Stimulated activated naive CD8-positive, alpha-beta T cell treated with anti-CD3 and anti-CD28 coated beads, Interleukin-15, amount 100 ng/mL, for 72 hours (primary cell): ENCODE measurements around the gene ARAP1.

Source experiments
- ATAC-seq: fragments of 150-1000 bp; cut with Tn5 transposase; 2 replicates; pipeline ENCODE4 v1.10.0; 2021; ENCODE audit warnings: mild to moderate bottlenecking, moderate library complexity
- DNase-seq, 2 donors: peaks; one replicate each; pipeline ENCODE4 v3.0.0; 2021 to 2022
- H3K27ac Mint-ChIP-seq, 2 donors: one replicate each; pipeline ENCODE4 v1.8.0; 2022; ENCODE audit warnings: mild to moderate bottlenecking in 2 of 2, mixed read lengths in 2 of 2, moderate library complexity in 2 of 2
- H3K27me3 Mint-ChIP-seq: one replicate; pipeline ENCODE4 v1.8.0; 2022; ENCODE audit warnings: mixed read lengths
- H3K4me1 Mint-ChIP-seq: one replicate; pipeline ENCODE4 v1.8.0; 2022; ENCODE audit warnings: mild to moderate bottlenecking, mixed read lengths
- H3K4me3 Mint-ChIP-seq, 2 donors: one replicate each; pipeline ENCODE4 v1.8.0; 2022; ENCODE audit warnings: mild to moderate bottlenecking in 2 of 2, mixed read lengths in 2 of 2, moderate library complexity in 1 of 2
- H3K9me3 Mint-ChIP-seq, 2 donors: one replicate each; pipeline ENCODE4 v1.8.0; 2022; ENCODE audit warnings: mixed read lengths in 2 of 2

ARAP1 gene

DNA sequence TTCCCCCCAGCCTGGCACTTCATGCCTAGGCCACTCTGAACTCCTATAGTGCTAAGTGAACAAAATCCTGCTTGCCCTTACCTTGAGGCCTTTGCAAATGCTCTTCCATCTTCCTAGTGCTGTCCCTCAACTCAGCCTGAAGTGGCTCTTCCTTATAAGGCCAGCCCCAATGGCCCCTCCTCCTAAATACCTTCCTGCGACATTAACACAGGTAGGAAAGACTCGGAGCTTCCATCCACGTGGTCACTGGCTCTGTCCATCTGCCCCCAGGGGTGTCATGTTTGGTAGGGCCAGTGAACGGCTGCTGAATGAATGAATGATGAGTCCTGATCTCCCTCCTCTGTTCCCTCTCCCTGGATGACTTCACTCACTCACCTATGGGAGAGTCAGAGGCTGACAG is 82.2 kb downstream of the ARAP1 start:
- Mint-ChIP-seq H3K27ac (no peak overlapping the region), H3K4me3 (no peak overlapping the region), H3K4me1 (peaks cover 15% of the 10 kb centered on the region), H3K27me3 (peaks cover 70% of the 10 kb centered on the region), H3K9me3 (peaks cover 8% of the 10 kb centered on the region in 2 donors)
- no peak for DNase-seq
- no peak for ATAC-seq

DNA sequence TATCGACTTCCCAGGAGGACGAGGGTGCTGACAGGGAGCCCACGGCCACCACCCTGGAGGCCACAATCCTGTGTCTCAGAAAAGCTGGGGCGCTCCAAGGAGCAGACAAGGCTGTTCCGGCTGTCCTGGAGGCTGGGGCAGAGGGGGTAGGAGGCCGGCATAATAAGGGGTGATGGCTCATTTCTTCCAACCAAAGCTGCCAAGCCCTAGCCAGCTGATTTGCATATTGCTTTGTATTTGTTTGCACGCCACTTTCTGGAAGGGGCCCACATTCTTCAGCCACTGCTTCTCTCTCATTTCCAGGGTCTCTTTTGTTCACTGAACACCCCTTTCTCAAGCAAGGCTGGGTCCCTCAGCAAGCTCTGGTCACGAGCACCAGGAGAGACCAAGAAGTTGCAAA is 82.7 kb downstream of the ARAP1 start:
- Mint-ChIP-seq H3K27ac (no peak overlapping the region), H3K4me1 (peaks cover 15% of the 10 kb centered on the region), H3K9me3 (peaks cover 8% of the 10 kb centered on the region in 2 donors), H3K27me3 (peaks cover 70% of the 10 kb centered on the region), H3K4me3 (no peak overlapping the region)
- no peak for ATAC-seq
- DNase-seq: no peak

DNA sequence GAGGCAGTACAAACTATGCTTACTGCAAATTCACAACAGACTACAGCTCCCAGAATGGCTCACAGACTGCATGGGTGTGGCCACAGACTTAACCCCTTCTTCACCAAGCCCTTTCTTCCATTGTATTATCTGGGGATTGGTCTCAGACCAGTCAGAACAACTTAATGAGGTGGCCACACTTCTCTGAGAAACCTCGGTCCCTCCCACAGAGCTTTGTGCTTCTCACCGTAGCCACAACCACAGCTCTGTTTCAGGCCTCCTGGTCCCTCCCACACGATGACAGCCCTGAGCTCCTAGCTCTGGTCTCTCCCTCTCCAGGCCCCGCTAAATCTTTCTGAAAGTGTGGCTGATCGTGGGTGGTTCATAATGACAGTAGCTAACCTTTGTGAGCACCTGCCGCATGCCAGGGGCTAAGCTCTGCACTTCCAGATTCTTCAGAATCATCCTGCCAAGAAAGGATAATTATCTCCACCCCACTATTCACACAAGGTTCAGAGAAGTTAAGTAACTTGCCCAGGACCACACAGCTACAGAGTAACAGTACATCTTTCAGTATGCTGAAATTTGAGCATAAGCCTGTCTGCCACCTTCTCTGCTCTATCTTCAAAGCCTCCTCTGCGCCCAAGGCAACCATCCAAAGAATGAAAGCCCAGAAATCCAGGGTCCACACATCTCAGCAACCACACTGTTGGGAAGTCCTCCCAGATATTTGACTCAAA is 83.4 kb downstream of the ARAP1 start:
- Mint-ChIP-seq H3K27me3 (peaks cover 70% of the 10 kb centered on the region), H3K4me1 (peaks cover 15% of the 10 kb centered on the region), H3K4me3 (no peak overlapping the region), H3K9me3 (peaks cover 8% of the 10 kb centered on the region in 2 donors), H3K27ac (no peak overlapping the region)
- DNase-seq (peak; percentile 79 to 86), ATAC-seq (peak; percentile 97)

DNA sequence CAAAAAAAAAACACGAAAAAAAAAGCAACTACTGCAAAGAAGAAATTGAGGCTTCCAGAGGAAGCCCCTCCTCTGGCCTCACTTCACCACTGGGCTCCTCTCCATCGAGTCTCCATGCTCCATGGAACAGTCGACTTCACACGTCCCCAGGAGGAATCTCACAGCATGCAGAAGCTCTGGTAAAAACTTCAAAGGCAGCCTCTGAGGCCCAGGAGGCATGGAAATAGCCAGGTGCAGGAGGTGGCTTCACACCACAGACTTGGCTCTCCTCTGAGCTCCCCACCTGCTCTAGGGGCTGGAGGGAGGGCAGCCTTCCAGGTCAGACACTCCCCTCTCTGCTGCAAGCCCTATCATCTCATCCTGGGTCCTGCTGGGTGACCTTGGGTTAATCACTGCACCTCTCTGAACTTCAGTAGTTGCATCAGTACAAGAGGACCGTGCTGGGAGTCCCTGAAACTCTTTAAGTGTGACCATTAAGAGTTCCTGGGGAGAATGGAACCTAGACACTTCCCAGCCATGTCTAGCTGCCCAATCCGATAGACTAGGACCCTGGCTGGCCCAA is 86.2 kb downstream of the ARAP1 start:
- no peak for DNase-seq
- Mint-ChIP-seq H3K9me3 (peaks cover 8% of the 10 kb centered on the region in 2 donors), H3K27ac (no peak overlapping the region), H3K4me3 (no peak overlapping the region), H3K4me1 (peaks cover 8% of the 10 kb centered on the region), H3K27me3 (peaks cover 62% of the 10 kb centered on the region)
- ATAC-seq: no peak

DNA sequence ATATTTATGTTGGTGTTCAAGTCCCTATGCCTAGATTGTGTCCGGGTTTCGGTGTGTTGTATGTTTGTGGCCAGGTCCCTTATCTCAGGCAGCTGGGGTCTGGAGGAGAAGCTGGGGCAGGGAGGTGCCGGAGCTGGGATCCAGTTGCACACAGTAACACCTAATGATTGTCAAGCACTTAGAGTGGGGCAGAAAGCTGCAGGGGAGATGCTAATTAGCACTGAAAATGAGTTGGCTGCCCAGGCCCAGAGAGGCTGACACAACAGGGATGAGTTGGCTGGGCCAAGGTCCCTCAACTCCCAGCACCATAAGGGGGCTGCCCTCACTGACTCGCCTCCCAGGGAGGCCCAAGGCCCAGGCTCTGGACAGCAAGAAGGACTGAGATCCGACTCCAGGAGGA is 90.2 kb downstream of the ARAP1 start:
- no peak for ATAC-seq
- Mint-ChIP-seq H3K27me3 (peaks cover 54% of the 10 kb centered on the region), H3K4me1 (no peaks in the 10 kb centered on the region), H3K9me3 (peaks cover under 1 to 2% of the 10 kb centered on the region in 2 donors), H3K27ac (no peak overlapping the region), H3K4me3 (no peak overlapping the region)
- DNase-seq: no peak

DNA sequence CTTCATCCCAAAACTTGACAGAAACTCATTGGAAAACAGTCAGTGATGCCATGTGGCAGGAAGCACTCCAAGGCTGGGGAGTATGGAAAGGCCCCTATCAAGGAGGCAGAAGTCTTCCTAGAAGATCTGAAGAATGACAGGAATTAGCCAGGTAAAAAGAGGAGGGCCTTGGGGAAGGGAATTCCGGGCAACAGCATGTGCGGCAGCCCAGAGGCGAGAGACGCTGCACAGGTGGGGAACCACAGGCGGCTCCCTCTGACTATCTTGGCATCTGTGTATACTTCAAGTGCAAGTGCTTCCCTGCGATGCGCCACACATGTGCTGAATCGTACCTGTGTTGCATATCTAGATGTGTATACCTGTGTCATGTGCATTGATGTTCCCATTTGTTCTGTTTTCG is 90.7 kb downstream of the ARAP1 start:
- H3K27me3 Mint-ChIP-seq: peaks cover 51% of the 10 kb centered on the region
- H3K4me1 Mint-ChIP-seq: no peaks in the 10 kb centered on the region
- no peak overlapping the region for H3K27ac Mint-ChIP-seq

DNA sequence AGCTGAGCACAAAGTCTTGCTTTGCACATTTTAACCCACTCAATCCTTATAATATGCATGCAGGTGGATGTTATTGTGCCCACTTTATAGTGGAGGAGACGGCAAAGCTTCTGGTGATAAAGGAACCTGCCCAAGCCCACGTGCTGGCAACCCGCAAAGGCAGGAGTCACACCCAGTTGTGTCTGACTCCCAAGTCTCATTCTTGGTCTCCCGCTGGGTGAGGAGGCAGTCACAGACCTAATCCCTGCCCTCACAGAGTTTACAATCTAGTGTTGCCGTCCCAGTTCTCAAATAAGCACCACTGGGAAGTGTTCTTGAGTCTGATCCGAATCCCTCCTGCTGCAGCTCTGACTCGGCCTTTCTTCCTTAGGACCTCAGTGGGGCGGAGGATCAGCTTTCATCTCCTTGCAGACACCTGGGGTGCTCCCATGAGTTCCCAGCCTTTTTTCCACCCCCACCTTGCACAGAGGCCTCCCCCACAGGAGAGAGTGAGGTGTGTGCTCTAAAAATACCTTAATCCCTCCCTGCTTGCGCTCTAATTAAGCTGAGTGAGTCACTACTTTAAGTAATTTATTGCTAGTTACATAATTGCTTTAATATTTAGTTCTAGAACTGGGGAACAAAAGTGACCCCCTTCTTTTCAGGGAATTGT is 93.1 kb downstream of the ARAP1 start:
- no peak overlapping the region for H3K27ac Mint-ChIP-seq
- ATAC-seq (no peak), DNase-seq (no peak)
- no peaks in the 10 kb centered on the region for H3K9me3 Mint-ChIP-seq
- peaks cover 31% of the 10 kb centered on the region for H3K27me3 Mint-ChIP-seq
- no peak overlapping the region for H3K4me3 Mint-ChIP-seq
- no peaks in the 10 kb centered on the region for H3K4me1 Mint-ChIP-seq

More for the DNA sequence above, 90.7 kb downstream of the ARAP1 start:
- no peaks in the 10 kb centered on the region for H3K9me3 Mint-ChIP-seq
- DNase-seq (no peak), ATAC-seq (no peak)
- no peak overlapping the region for H3K4me3 Mint-ChIP-seq

DNA sequence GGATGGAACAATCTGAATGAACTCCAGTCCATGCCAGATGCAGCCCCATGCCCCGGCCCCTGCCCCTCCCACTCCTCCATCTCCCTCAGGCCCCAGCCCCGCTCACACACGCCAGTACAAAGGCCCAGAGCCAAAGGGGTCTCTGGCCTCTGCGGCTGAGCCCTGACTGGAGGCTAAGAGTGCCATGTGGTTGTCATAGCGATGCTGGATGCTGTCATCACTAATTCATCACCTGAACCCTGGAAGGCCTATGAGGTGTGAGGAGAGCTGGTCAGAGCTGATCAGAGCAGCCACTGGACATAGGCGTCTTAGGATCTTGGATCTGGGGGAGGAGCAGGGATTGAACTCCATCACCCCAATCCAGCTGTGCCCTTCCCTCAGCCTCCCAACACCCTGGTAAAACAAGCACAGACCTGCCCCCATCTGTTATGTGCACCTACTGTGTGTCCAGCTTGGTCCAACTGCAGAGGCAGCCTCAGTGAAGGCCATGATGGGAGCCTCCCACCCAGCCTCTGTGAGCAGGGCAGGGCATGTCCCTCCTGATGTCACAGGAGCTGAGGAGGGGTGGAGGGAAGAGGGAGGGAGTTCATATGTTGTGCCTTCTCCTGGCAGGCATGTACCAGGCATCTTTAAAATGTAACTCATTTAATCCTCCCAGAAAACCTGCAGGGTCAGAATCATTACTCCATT is 94.7 kb downstream of the ARAP1 start:
- no peak for ATAC-seq
- H3K27me3 Mint-ChIP-seq: peaks cover 26% of the 10 kb centered on the region
- H3K4me1 Mint-ChIP-seq: no peaks in the 10 kb centered on the region
- H3K27ac Mint-ChIP-seq: no peak overlapping the region
- H3K4me3 Mint-ChIP-seq: no peak overlapping the region
- no peaks in the 10 kb centered on the region for H3K9me3 Mint-ChIP-seq
- no peak for DNase-seq

DNA sequence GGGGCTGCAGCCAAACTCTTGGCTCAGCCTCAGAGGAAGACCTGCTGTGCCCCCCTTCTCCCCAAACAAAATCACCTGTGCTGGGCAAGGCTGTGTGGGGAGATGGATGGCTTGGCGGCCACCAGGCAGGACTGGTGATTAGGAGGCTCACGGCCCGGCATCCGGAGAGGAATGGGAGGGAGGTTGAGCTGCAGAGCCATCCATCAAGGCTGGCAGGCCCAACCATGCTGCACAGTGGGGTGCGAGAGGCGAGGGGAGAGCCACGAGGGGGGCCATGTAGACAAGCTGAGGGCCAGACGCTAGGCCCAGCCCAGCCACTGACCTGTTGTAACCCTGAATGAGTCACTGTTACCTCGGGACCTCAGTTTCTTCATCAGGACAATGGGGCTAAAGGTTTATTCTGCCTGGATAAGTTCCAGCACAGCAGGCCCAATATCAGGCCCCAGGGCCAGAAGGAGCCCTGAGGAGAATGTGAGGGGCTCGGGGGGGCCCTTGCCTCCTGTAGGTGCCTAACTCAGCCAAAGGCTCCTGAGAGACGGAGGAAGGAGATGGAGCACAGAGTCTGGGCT is 96.2 kb downstream of the ARAP1 start:
- no peak overlapping the region for H3K4me3 Mint-ChIP-seq
- no peaks in the 10 kb centered on the region for H3K9me3 Mint-ChIP-seq
- DNase-seq (no peak), ATAC-seq (no peak)
- H3K27ac Mint-ChIP-seq: peak overlapping the region in 1 of 2 donors; percentile 47
- H3K27me3 Mint-ChIP-seq: peaks cover 15% of the 10 kb centered on the region
- H3K4me1 Mint-ChIP-seq: no peaks in the 10 kb centered on the region

DNA sequence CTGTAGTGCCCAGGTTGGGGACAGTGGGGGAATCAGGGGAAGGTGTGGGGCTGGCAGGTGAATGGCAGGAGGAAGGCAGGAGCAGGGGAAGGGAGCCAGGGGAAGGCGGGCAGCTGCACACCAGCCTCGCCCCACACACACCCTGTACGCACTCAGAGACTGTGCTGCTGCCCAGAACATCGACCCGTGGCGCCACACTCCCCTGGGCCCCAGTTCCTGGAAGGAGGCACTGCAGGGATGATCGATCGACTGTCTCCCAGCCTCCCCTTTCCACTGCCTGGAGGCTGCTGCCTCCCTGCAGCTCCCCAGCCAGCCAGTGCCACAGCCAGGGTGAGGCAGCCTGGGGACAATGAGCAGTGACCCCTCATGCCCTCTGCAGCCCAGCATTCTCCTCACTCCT is 97.2 kb downstream of the ARAP1 start:
- no peaks in the 10 kb centered on the region for H3K9me3 Mint-ChIP-seq
- H3K4me1 Mint-ChIP-seq: no peaks in the 10 kb centered on the region
- H3K4me3 Mint-ChIP-seq: no peak overlapping the region
- no peak for ATAC-seq
- no peak for DNase-seq
- no peak overlapping the region for H3K27ac Mint-ChIP-seq
- H3K27me3 Mint-ChIP-seq: peaks cover 8% of the 10 kb centered on the region

DNA sequence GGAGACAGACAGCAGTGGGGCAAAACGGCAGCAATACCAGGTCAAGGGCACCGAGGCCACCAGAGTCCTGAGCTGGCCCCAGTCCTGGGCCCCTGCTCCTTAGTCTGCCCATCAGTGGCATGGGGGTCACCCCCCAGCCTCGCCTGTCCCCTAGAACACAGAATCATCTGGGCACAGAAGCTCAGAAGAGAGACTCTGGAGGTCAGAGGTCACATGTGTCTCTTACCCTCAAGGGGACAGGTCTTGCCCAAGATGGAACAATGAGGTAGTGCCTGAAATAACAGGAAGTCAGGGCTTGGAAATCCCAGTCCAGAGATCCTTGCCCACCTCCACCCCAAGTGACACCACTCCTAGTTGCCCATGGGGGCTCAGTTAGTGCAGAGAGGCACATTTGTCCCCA is 98.6 kb downstream of the ARAP1 start:
- peaks cover 8% of the 10 kb centered on the region for H3K27me3 Mint-ChIP-seq
- DNase-seq: no peak
- no peak overlapping the region for H3K4me3 Mint-ChIP-seq
- ATAC-seq: no peak
- H3K4me1 Mint-ChIP-seq: no peaks in the 10 kb centered on the region
- no peaks in the 10 kb centered on the region for H3K9me3 Mint-ChIP-seq
- H3K27ac Mint-ChIP-seq: no peak overlapping the region

DNA sequence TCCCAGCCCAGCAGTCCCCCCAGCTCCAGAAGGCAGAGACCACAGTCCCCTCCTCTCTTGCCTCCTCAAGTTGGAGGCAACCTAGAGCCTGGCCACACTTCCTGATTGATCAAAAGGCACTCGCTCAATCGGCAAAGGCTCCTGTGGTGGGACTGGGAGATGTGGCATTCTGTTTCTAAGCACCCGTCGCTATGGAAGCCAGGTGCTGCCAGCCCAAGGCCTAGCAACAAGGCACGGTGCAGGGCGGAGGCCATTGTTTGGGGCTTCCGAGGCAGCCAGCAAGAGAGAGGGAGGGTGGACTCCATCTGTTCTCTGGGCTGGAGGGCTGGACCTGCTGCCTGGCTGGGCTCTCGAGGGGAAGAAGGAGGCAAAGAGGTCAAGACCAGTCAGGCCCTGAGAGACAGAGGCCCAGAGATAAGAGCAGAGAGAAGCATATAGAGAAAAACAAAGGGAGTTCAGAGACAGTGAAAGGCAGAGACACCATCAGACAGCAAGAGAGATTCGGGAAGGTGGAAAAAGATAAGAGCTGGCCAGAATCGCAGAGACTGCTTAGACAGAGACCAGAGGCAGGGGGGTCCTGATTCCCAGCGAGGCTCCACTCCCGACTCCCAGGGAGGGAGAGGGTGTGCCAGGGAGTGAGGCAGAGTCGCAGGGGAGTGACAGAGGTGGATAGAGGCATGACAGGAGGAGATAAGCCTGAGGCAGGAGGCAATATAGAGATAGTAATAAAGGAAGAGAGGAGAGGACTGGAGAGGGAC is 99.2 kb downstream of the ARAP1 start:
- peak overlapping the region in 1 of 2 donors; percentile 87 for H3K27ac Mint-ChIP-seq
- DNase-seq (no peak), ATAC-seq (no peak)
- H3K4me1 Mint-ChIP-seq: no peaks in the 10 kb centered on the region
- H3K9me3 Mint-ChIP-seq: no peaks in the 10 kb centered on the region
- H3K27me3 Mint-ChIP-seq: peaks cover 8% of the 10 kb centered on the region
- H3K4me3 Mint-ChIP-seq: no peak overlapping the region

DNA sequence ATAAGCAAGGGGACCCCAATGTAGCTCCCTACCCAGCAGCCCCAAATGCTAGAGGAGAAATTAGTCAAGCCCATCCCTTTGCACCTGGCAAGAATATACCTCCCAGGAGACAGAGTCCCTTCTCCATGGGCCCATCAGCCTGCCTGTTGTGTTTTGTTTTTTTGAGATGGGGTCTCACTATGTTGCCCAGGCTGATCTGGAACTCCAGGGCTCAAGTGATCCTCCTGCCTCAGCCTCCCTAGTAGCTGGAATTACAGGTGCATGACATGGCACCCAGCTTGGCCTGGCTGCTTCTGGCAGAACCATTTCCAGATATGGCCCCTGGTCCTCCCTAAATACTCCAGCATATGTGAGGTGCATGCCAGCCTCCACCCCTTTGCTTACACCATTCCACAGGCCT is 100.1 kb downstream of the ARAP1 start:
- Mint-ChIP-seq H3K27me3 (peaks cover 8% of the 10 kb centered on the region), H3K4me3 (no peak overlapping the region), H3K9me3 (no peaks in the 10 kb centered on the region), H3K27ac (no peak overlapping the region), H3K4me1 (no peaks in the 10 kb centered on the region)
- DNase-seq (no peak), ATAC-seq (no peak)

DNA sequence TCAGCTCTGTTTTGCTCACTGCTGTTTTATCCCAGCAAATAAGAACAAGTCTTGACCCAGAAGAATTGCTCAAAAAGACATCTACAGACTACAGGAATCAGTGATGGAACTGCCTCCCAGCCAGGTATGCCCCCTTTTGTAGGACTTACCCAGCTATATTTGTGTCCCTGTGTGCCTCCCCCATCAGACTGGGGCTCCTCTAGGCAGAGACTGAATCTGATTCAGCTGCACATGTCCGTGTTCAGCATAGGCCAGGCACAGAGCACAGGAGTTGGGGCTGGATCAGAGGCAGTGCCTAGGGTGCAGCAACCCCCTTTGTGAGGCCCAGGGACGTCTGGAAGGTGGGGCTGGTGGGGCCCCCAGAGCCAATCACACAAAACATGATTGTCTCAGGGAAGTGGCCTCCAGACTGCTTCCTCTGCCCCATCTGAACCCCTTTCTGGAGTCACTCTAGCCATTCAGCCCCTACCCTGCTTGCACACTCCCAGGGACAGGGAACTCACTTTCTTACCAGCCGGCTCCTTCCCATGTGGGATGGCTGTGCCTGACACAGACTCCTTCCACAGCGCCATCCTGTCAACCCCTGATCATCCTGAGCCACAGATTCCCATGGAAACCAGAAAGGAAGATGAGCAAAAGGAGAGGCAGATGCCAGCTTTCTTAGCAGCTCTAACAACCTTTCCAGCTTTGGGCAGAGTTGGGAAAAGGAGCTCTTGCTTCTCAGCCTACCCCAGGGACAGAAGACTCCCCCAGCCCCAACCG is 102.8 kb downstream of the ARAP1 start:
- H3K4me1 Mint-ChIP-seq: no peaks in the 10 kb centered on the region
- H3K4me3 Mint-ChIP-seq: no peak overlapping the region
- H3K27ac Mint-ChIP-seq: no peak overlapping the region
- DNase-seq (no peak), ATAC-seq (no peak)
- peaks cover 8% of the 10 kb centered on the region for H3K27me3 Mint-ChIP-seq
- H3K9me3 Mint-ChIP-seq: no peaks in the 10 kb centered on the region
